Lung (tissue), 12 donors: ENCODE results near the gene ATPAF1. TPM values are rescaled to one million over a fixed set of nuclear protein-coding genes. Genes with fewer than 3 reads are reported as not detected.
A peak's percentile ranks its signal among the peaks of the same experiment; 100 is the strongest.

ENCODE experiments used
- ATAC-seq: fragments of 200-7000 bp; cut with Tn5 transposase; one replicate; pipeline ENCODE4 v1.9.1; 2020; ENCODE audit warnings: moderate number of reproducible peaks; ENCODE audit not compliant: insufficient read depth, low FRiP score
- DNase-seq, 3 donors: peaks; one replicate each; pipeline ENCODE4 v3.0.0-alpha.2; 2013 to 2017
- H3K27ac ChIP-seq, 2 donors: one replicate each; pipeline ENCODE4 v1.5.1; 2013; ENCODE audit warnings: mild to moderate bottlenecking in 2 of 2, moderate library complexity in 2 of 2, control low read depth in 1 of 2, inconsistent platforms in 1 of 2, low read depth in 1 of 2, low read length in 1 of 2
- H3K27me3 ChIP-seq, 3 donors: one replicate each; pipeline ENCODE4 v1.5.1; 2013; ENCODE audit warnings: low read length in 2 of 3; ENCODE audit not compliant: control insufficient read depth in 3 of 3, insufficient read depth in 3 of 3
- H3K36me3 ChIP-seq, 4 donors: one replicate each; pipeline ENCODE4 v1.5.1; 2013; ENCODE audit warnings: low read length in 4 of 4, mild to moderate bottlenecking in 1 of 4, moderate library complexity in 1 of 4; ENCODE audit not compliant: control insufficient read depth in 4 of 4, insufficient read depth in 4 of 4
- H3K4me1 ChIP-seq, 5 donors: one replicate each; pipeline ENCODE4 v1.5.1; 2013; ENCODE audit warnings: low read length in 5 of 5, mild to moderate bottlenecking in 2 of 5, moderate library complexity in 1 of 5; ENCODE audit not compliant: control insufficient read depth in 5 of 5, insufficient read depth in 5 of 5
- H3K4me3 ChIP-seq: one replicate; pipeline ENCODE4 v1.5.1; 2013; ENCODE audit warnings: mild to moderate bottlenecking, control low read depth, moderate library complexity
- H3K9ac ChIP-seq, 2 donors: one replicate each; pipeline ENCODE4 v1.5.1; 2013; ENCODE audit warnings: low read length in 2 of 2, control low read depth in 1 of 2; ENCODE audit not compliant: insufficient read depth in 1 of 2
- H3K9me3 ChIP-seq, 4 donors: one replicate each; pipeline ENCODE4 v1.5.1; 2013; ENCODE audit warnings: low read length in 3 of 4, mild to moderate bottlenecking in 1 of 4, moderate library complexity in 1 of 4; ENCODE audit not compliant: control insufficient read depth in 4 of 4, insufficient read depth in 3 of 4
- WGBS, 2 donors: extraction: QIAGEN DNeasy Blood & Tissue Kit; methylation state at CpG; one replicate each; pipeline ENCODE4 v1.1.7; 2013; 5-methylcytosine and 5-hydroxymethylcytosine counted together
- polyA plus RNA-seq, 2 donors: library from polyadenylated mRNA; stranded (reverse); fragments of 200-250 nt; gene quantifications; one replicate each; pipeline ENCODE4 v1.2.1, GENCODE V29; 2013
- total RNA-seq, 2 donors: library from RNA; depleted of rRNA in 1 of 2; stranded (reverse); fragments of >200 nt in 1 of 2; gene quantifications; one replicate each; pipeline ENCODE4 v1.2.1, GENCODE V29; 2014 to 2021
- TF ChIP-seq, protein P1 (sequence below): IDR thresholded peaks from 2 replicates; pipeline ENCODE4 v1.5.1; 2012; ENCODE audit warnings: mild to moderate bottlenecking; ENCODE audit errors: control extremely low read depth, extremely low read depth
- donor health status: control.
- donor health status: control.
- donor health status: Bipolar disorder and iron deficiency.
- donor health status: healthy.
- donor health status: DM: yes; HTN: yes; CAD: no.

ATPAF1 gene
- total and polyA plus RNA-seq, 4 donors: 23.1 to 42.3 (median 36.6) TPM

GRCh38 chr1:46596846-46597245, 71.3 kb downstream of the ATPAF1 start:
- no peaks in the 10 kb centered on the region for H3K27me3 ChIP-seq
- no peak for DNase-seq
- no peak for ATAC-seq
- no peaks in the 10 kb centered on the region for H3K9me3 ChIP-seq
- H3K36me3 ChIP-seq: peaks cover 0 to 7% (median 5%) of the 10 kb centered on the region in 4 donors
- WGBS, 2 donors: 87 to 99% methylated on average over 3 of the region's 3 CpGs
- H3K27ac ChIP-seq: no peak overlapping the region
- H3K4me3 ChIP-seq: no peak overlapping the region
- TF ChIP-seq, protein P1, sequence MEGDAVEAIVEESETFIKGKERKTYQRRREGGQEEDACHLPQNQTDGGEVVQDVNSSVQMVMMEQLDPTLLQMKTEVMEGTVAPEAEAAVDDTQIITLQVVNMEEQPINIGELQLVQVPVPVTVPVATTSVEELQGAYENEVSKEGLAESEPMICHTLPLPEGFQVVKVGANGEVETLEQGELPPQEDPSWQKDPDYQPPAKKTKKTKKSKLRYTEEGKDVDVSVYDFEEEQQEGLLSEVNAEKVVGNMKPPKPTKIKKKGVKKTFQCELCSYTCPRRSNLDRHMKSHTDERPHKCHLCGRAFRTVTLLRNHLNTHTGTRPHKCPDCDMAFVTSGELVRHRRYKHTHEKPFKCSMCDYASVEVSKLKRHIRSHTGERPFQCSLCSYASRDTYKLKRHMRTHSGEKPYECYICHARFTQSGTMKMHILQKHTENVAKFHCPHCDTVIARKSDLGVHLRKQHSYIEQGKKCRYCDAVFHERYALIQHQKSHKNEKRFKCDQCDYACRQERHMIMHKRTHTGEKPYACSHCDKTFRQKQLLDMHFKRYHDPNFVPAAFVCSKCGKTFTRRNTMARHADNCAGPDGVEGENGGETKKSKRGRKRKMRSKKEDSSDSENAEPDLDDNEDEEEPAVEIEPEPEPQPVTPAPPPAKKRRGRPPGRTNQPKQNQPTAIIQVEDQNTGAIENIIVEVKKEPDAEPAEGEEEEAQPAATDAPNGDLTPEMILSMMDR: no peak
- H3K4me1 ChIP-seq: peaks cover 0 to 4% (median 0%) of the 10 kb centered on the region in 5 donors
- no peak overlapping the region for H3K9ac ChIP-seq

- H3K27me3 ChIP-seq: no peaks in the 10 kb centered on the region
- H3K4me1 ChIP-seq: peaks cover 0 to 4% (median 0%) of the 10 kb centered on the region in 5 donors
- 100% methylated on average over 1 of the region's 1 CpG for WGBS, 2 donors
- H3K36me3 ChIP-seq: peaks cover 0 to 13% (median 11%) of the 10 kb centered on the region in 4 donors
- DNase-seq (no peak), ATAC-seq (no peak)
- H3K9ac ChIP-seq: no peak overlapping the region
- H3K4me3 ChIP-seq: no peak overlapping the region
- TF ChIP-seq, protein P1: no peak
- H3K9me3 ChIP-seq: no peaks in the 10 kb centered on the region
- H3K27ac ChIP-seq: no peak overlapping the region
Observed at GRCh38 chr1:46596036-46596435, 72.1 kb downstream of the ATPAF1 start.

GRCh38 chr1:46595127-46595526, 73.0 kb downstream of the ATPAF1 start:
- H3K9me3 ChIP-seq: no peaks in the 10 kb centered on the region
- TF ChIP-seq, protein P1: no peak
- peaks cover 0 to 18% (median 15%) of the 10 kb centered on the region in 4 donors for H3K36me3 ChIP-seq
- no peaks in the 10 kb centered on the region for H3K27me3 ChIP-seq
- H3K9ac ChIP-seq: no peak overlapping the region
- peak in 2 of 3 donors; percentile 20 to 25 for DNase-seq
- no peak overlapping the region for H3K27ac ChIP-seq
- H3K4me1 ChIP-seq: peaks cover 0 to 4% (median 0%) of the 10 kb centered on the region in 5 donors
- peak; percentile 27 for ATAC-seq
- no peak overlapping the region for H3K4me3 ChIP-seq
- 24 to 50% methylated on average over 3 of the region's 3 CpGs for WGBS, 2 donors

- Histone ChIP-seq H3K27me3 (no peaks in the 10 kb centered on the region), H3K27ac (no peak overlapping the region), H3K4me1 (peaks cover 0 to 1% (median 0%) of the 10 kb centered on the region in 5 donors), H3K36me3 (peaks cover 0 to 24% (median 20%) of the 10 kb centered on the region in 4 donors), H3K9ac (no peak overlapping the region), H3K4me3 (no peak overlapping the region), H3K9me3 (no peaks in the 10 kb centered on the region)
- no peak for DNase-seq
- 57 to 74% methylated on average over 5 of the region's 5 CpGs for WGBS, 2 donors
- TF ChIP-seq, protein P1: no peak
- no peak for ATAC-seq
Observed at GRCh38 chr1:46594063-46594462, 74.1 kb downstream of the ATPAF1 start.
